SH-SY5Y (cell line): ENCODE data around the gene RSU1.

Experiments
- GATA2 ChIP-seq: IDR thresholded peaks from 2 replicates; pipeline ENCODE4 v1.6.1; 2011; ENCODE audit warnings: mild to moderate bottlenecking, low read depth, low read length
- GATA3 ChIP-seq: IDR thresholded peaks from 2 replicates; pipeline ENCODE4 v1.6.1; 2011; ENCODE audit warnings: low read depth, mild to moderate bottlenecking, low read length, moderate library complexity

DNA sequence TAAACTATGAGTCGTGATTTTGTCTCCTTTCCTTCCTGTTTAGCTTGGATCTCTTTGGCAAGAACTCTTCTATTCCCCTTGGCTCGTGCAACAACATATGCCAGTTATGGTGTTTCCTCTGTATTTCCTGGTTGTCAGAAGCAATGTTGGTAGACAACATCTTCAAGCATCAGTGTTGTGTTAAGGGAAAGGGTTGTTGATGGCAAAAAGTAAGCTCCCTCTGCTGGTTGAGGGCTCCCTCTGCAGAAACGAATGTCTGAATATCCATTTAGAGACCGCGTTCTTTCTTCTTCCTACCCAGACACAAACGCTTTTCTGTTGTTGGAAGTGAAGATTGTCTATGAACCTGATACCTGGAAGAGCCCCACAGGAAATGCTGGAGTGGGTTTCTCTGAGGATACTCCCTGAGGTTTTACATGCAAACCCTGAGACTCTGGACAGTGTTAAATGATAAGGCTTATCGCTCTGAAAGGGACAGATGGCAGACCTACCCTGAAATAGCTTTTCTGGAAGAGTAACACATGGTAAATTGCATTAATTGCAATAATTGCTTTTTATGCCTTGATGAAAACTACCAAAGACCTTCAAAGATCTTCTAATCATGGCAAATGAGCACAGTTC lies 272.0 kb downstream of the RSU1 start:
- TF ChIP-seq GATA3 (no peak), GATA2 (peak; percentile 40)
